ENCODE results near the gene KCNJ5.

DNA sequence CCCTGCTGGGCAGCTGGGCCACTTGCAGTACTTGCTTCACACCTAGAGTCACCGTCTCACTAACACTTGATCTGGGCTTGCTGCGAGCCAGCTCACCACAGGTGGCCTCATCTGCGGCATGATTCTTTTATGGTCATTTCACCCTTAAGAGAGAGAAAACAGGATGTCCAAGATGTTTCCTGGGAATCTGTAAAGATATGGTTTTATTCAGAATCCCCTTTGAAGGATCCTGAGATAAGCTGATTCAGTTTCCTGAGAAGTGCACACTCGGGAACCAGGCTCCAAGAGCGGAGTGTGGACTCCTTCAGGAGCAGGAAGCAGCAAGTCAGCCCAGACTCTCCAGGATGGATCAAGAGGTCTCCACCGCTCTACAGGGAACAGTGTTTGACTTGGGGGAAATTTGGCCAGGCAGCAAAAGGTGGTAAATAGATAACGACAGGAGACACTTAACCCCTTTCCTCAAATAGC is 73.3 kb downstream of the KCNJ5 start:
- no peak for TF ChIP-seq ZNF274 (IDR thresholded peaks at IDR 0.05; ENCODE audit: low read depth, low read length)
- no peak for TF ChIP-seq POLR2AphosphoS5 (IDR thresholded peaks at IDR 0.05; ENCODE audit: low read depth, low read length)
- TF ChIP-seq, protein P1, sequence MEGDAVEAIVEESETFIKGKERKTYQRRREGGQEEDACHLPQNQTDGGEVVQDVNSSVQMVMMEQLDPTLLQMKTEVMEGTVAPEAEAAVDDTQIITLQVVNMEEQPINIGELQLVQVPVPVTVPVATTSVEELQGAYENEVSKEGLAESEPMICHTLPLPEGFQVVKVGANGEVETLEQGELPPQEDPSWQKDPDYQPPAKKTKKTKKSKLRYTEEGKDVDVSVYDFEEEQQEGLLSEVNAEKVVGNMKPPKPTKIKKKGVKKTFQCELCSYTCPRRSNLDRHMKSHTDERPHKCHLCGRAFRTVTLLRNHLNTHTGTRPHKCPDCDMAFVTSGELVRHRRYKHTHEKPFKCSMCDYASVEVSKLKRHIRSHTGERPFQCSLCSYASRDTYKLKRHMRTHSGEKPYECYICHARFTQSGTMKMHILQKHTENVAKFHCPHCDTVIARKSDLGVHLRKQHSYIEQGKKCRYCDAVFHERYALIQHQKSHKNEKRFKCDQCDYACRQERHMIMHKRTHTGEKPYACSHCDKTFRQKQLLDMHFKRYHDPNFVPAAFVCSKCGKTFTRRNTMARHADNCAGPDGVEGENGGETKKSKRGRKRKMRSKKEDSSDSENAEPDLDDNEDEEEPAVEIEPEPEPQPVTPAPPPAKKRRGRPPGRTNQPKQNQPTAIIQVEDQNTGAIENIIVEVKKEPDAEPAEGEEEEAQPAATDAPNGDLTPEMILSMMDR (IDR thresholded peaks at IDR 0.05 in 2 of 3, conservative IDR thresholded peaks at IDR 0.05 in 1 of 3; ENCODE audit: borderline replicate concordance in 1 of 3, insufficient read depth in 1 of 3, low read depth in 2 of 3, low read length in 2 of 3) = no peak
- TF ChIP-seq EZH2phosphoT487 (IDR thresholded peaks at IDR 0.05; ENCODE audit: borderline replicate concordance) = no peak
- no peak for TF ChIP-seq TCF7L2 (IDR thresholded peaks at IDR 0.05; ENCODE audit: borderline replicate concordance, extremely low read depth, insufficient read depth, insufficient read length)
- TF ChIP-seq CBX3 (IDR thresholded peaks at IDR 0.05; ENCODE audit: low read depth) = no peak
- no peak for TF ChIP-seq ZFX (IDR thresholded peaks at IDR 0.05)
- TF ChIP-seq SIN3A (IDR thresholded peaks at IDR 0.05; ENCODE audit: low read depth) = no peak
- TF ChIP-seq POLR2A (IDR thresholded peaks at IDR 0.05; ENCODE audit: borderline replicate concordance, extremely low read depth, insufficient read depth, insufficient read length) = no peak
- no peak for TF ChIP-seq EZH2 (IDR thresholded peaks at IDR 0.05)
- no peak for TF ChIP-seq RAD21 (IDR thresholded peaks at IDR 0.05; ENCODE audit: low read depth)
- TF ChIP-seq ELF1 (IDR thresholded peaks at IDR 0.05; ENCODE audit: borderline replicate concordance, low read depth) = no peak
